ENCODE results near the gene ADRA1B. TPM values are rescaled to one million over a fixed set of nuclear protein-coding genes. Genes with fewer than 3 reads are reported as not detected.

ADRA1B gene
- total RNA-seq, 1 experiment from 2014 or later, result 0.29 TPM

DNA sequence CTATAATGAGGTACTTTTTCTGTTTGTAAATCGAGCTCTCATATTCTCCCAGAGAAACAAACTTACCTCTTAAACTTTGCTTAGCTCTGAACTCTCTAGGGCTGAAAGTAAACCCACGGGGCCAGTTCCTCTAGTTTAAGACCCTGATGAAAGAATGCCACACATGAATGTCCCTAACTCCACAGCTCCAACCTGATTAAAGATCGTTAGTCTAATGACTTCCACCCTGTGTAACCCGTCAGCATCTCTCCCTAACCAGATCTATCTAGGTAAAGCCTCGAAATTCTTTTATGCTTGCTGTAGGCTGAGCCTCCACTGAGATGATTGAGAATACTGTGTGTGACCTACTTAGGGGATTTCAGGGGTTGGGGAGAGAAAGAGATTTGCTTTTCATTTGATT, 27.0 kb downstream of the ADRA1B start:
- no peaks in the 10 kb centered on the region for H3K9me3 ChIP-seq (ENCODE audit: low read length)
- ChIA-PET POLR2A (ENCODE audit: unreplicated experiment) (no interaction called here), CTCF (no interaction called here)
- BruUV-seq (replicated peaks), result no TSS peak
- no peak overlapping the region for H3K4me2 ChIP-seq (ENCODE audit: low read length)
- TF ChIP-seq EZH2phosphoT487 (IDR thresholded peaks at IDR 0.05; ENCODE audit: borderline replicate concordance, low read length) (no peak), EZH2 (IDR thresholded peaks at IDR 0.05; ENCODE audit: low read length, unreplicated experiment) (no peak)
- TF ChIP-seq, protein P1, sequence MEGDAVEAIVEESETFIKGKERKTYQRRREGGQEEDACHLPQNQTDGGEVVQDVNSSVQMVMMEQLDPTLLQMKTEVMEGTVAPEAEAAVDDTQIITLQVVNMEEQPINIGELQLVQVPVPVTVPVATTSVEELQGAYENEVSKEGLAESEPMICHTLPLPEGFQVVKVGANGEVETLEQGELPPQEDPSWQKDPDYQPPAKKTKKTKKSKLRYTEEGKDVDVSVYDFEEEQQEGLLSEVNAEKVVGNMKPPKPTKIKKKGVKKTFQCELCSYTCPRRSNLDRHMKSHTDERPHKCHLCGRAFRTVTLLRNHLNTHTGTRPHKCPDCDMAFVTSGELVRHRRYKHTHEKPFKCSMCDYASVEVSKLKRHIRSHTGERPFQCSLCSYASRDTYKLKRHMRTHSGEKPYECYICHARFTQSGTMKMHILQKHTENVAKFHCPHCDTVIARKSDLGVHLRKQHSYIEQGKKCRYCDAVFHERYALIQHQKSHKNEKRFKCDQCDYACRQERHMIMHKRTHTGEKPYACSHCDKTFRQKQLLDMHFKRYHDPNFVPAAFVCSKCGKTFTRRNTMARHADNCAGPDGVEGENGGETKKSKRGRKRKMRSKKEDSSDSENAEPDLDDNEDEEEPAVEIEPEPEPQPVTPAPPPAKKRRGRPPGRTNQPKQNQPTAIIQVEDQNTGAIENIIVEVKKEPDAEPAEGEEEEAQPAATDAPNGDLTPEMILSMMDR (conservative IDR thresholded peaks at IDR 0.05; ENCODE audit: low read depth, low read length), result no peak
- intact Hi-C loops (cut with micrococcal nuclease), result no loop called here
- H3K9me2 ChIP-seq (replicated peaks; ENCODE audit: low read length), result no peaks in the 10 kb centered on the region
- H3K4me1 ChIP-seq (ENCODE audit: insufficient read depth, low read length), result no peaks in the 10 kb centered on the region
- no peaks in the 10 kb centered on the region for H4K20me1 ChIP-seq (ENCODE audit: low read length)
- no peaks in the 10 kb centered on the region for H3K79me2 ChIP-seq (ENCODE audit: low read length)
- H3K36me3 ChIP-seq (ENCODE audit: low read depth, low read length), result no peaks in the 10 kb centered on the region
- no peak overlapping the region for H2AFZ ChIP-seq (ENCODE audit: low read length)
- H3F3A ChIP-seq (ENCODE audit: low read length, unreplicated experiment), result no peaks in the 10 kb centered on the region
- no peak overlapping the region for H3K4me3 ChIP-seq (ENCODE audit: low read length)
- no peak overlapping the region for H3K27ac ChIP-seq (ENCODE audit: low read length)
- no peak for ATAC-seq
- no peak for DNase-seq
- H3K9ac ChIP-seq (ENCODE audit: low read length), result no peak overlapping the region
- H3K27me3 ChIP-seq (ENCODE audit: low read length), result peaks cover 5% of the 10 kb centered on the region; the same call in 1 of the 2 replicates

DNA sequence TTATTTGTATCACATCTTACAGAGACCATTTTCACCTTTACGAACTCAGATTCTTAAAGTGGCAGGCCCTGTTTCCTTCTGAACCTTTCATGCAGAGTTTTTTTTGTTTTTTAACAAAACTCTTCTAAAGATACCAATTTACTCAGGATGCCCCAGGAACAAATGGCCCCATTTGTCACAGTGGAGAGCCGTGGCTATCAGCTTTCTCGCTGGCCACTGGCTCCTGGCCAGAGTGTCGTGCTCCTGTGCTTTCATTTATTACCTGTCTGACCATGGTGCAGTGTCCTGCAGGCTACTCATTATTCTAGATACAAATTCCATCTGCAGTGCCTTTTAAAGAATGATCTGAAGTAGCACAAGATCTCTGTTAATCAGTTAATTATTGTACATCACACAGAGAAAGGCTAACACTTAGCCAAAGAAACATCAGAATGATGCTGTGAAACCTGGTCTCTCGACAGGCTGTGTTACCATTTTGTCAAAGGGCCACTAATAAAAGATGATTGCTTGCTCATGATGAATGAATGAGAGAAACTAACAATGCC, 27.8 kb downstream of the ADRA1B start:
- Histone ChIP-seq H3K4me1 (ENCODE audit: insufficient read depth, low read length) (no peaks in the 10 kb centered on the region), H3K4me2 (ENCODE audit: low read length) (no peak overlapping the region), H3K36me3 (ENCODE audit: low read depth, low read length) (no peaks in the 10 kb centered on the region), H3K9me3 (ENCODE audit: low read length) (no peaks in the 10 kb centered on the region), H3K9me2 (replicated peaks; ENCODE audit: low read length) (no peaks in the 10 kb centered on the region), H3F3A (ENCODE audit: low read length, unreplicated experiment) (no peaks in the 10 kb centered on the region), H3K79me2 (ENCODE audit: low read length) (no peaks in the 10 kb centered on the region), H4K20me1 (ENCODE audit: low read length) (no peaks in the 10 kb centered on the region), H3K27me3 (ENCODE audit: low read length) (peaks cover 5% of the 10 kb centered on the region; the same call in 1 of the 2 replicates), H3K4me3 (ENCODE audit: low read length) (no peak overlapping the region), H2AFZ (ENCODE audit: low read length) (no peak overlapping the region), H3K27ac (ENCODE audit: low read length) (no peak overlapping the region), H3K9ac (ENCODE audit: low read length) (no peak overlapping the region)
- TF ChIP-seq EZH2 (IDR thresholded peaks at IDR 0.05; ENCODE audit: low read length, unreplicated experiment) (no peak), EZH2phosphoT487 (IDR thresholded peaks at IDR 0.05; ENCODE audit: borderline replicate concordance, low read length) (no peak)
- TF ChIP-seq, protein P1 (conservative IDR thresholded peaks at IDR 0.05; ENCODE audit: low read depth, low read length), result no peak
- DNase-seq (no peak), ATAC-seq (no peak)
- CTCF ChIA-PET, result no interaction called here
- no TSS peak for BruUV-seq (replicated peaks)
- intact Hi-C loops (cut with micrococcal nuclease), result no loop called here
- POLR2A ChIA-PET (ENCODE audit: unreplicated experiment), result no interaction called here

DNA sequence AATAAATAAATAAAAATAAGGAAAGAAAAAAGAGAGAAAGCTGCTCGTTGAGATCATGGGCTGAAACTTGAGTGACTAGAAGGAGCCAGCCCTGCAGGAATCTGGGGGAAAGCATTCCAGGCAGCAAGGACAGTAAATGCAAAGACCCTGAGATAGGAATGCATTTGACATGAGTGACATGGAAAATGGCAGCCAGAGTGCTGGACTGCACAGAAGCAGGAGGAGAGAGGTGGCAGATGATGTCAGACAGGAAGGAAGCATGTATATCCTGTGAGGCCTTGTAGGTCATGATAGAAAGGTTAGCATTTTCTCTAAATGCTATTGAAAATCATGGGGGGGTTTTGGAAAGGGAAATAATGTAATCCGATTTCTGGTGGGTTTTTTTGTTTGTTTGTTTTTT, 29.1 kb downstream of the ADRA1B start:
- no TSS peak for BruUV-seq (replicated peaks)
- Histone ChIP-seq H3K36me3 (ENCODE audit: low read depth, low read length) (no peaks in the 10 kb centered on the region), H4K20me1 (ENCODE audit: low read length) (no peaks in the 10 kb centered on the region), H3K9me3 (ENCODE audit: low read length) (no peaks in the 10 kb centered on the region), H3K4me1 (ENCODE audit: insufficient read depth, low read length) (no peaks in the 10 kb centered on the region), H3K79me2 (ENCODE audit: low read length) (no peaks in the 10 kb centered on the region), H3K9ac (ENCODE audit: low read length) (no peak overlapping the region), H3K27ac (ENCODE audit: low read length) (no peak overlapping the region), H3K4me2 (ENCODE audit: low read length) (no peak overlapping the region), H2AFZ (ENCODE audit: low read length) (no peak overlapping the region), H3F3A (ENCODE audit: low read length, unreplicated experiment) (no peaks in the 10 kb centered on the region), H3K4me3 (ENCODE audit: low read length) (no peak overlapping the region), H3K27me3 (ENCODE audit: low read length) (peaks cover 5% of the 10 kb centered on the region; the same call in 1 of the 2 replicates), H3K9me2 (replicated peaks; ENCODE audit: low read length) (no peaks in the 10 kb centered on the region)
- DNase-seq, result no peak
- ChIA-PET CTCF (no interaction called here), POLR2A (ENCODE audit: unreplicated experiment) (no interaction called here)
- no peak for ATAC-seq
- intact Hi-C loops (cut with micrococcal nuclease), result no loop called here
- no peak for TF ChIP-seq EZH2phosphoT487 (IDR thresholded peaks at IDR 0.05; ENCODE audit: borderline replicate concordance, low read length)
- TF ChIP-seq, protein P1 (conservative IDR thresholded peaks at IDR 0.05; ENCODE audit: low read depth, low read length), result no peak
- TF ChIP-seq EZH2 (IDR thresholded peaks at IDR 0.05; ENCODE audit: low read length, unreplicated experiment), result no peak
